H54 (cell line): Measurements from ENCODE around the gene IL16.

ENCODE experiments used
- DNase-seq: peaks from one replicate; pipeline ENCODE4 v3.0.0; 2011; ENCODE audit warnings: low spot score, mixed read lengths; ENCODE audit not compliant: insufficient read length
- FAIRE-seq: peaks from 3 replicates; lab custom pipeline; 2011; peaks lifted over from hg19 to GRCh38; lab: Jason Lieb, UNC
- POLR2A ChIP-seq: IDR thresholded peaks from 2 replicates; pipeline ENCODE4 v1.6.1; 2011; ENCODE audit warnings: low read depth, mild to moderate bottlenecking, low read length

Gene IL16

DNA sequence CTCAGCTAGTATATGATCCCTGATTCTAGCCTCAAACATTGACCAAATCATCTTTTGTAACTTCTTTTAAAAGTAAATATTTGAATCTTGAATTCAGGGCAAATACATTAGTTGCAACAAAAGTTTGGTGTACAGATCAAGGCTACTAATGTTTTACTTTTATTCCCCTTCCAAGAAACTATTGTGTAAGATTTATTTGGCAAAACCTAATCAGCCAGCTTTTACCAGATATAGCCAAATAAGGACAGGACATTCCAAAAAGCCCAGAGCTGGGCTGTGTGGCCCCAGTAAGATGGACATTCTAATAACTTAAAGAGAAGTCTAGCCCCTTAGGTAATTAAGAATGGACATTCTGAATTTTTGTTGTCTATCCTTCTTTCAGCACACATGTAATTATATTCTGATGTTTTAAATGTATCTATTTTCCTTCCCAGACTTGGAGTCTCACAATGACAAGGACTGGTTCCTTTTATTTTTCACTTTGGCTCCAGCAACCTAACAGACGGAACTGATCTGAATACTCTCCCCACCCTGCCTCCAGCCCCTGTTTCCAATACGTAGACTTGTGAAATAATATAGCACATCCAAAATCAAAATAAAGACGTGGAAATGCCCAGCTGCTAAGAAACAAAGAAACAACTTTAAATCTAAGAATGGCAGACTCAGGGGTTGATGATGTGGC, 79.2 kb downstream of the IL16 start:
- DNase-seq = no peak

DNA sequence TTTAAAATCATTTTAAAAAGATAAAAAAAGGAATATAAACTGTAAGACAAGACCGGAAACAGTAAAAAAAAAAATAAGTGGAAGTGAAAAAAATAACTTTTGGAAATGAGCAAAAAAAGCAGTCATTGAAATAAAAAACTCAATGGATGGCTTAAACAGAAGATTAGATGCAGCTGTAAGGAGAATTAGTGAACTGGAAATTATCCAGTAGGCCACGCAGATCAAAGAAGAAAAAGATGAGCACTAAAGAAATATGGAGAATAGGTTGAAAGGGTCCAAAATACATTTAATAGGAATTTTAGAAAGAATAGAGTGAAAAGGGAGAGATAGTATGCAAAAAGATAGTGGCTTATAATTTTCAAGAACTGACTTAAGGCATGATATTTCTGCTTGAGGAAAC, 80.3 kb downstream of the IL16 start:
- DNase-seq (no peak), FAIRE-seq (no peak)
- no peak for TF ChIP-seq POLR2A

More for the DNA sequence above, 79.2 kb downstream of the IL16 start:
- no peak for TF ChIP-seq POLR2A
- no peak for FAIRE-seq

GRCh38 chr15:81277851-81278250, 81.2 kb downstream of the IL16 start:
- no peak for TF ChIP-seq POLR2A
- no peak for FAIRE-seq

GRCh38 chr15:81278306-81279029, 81.8 kb downstream of the IL16 start:
- TF ChIP-seq POLR2A = no peak
- FAIRE-seq (no peak), DNase-seq (no peak)

More at GRCh38 chr15:81277851-81278250, 81.2 kb downstream of the IL16 start:
- no peak for DNase-seq

DNA sequence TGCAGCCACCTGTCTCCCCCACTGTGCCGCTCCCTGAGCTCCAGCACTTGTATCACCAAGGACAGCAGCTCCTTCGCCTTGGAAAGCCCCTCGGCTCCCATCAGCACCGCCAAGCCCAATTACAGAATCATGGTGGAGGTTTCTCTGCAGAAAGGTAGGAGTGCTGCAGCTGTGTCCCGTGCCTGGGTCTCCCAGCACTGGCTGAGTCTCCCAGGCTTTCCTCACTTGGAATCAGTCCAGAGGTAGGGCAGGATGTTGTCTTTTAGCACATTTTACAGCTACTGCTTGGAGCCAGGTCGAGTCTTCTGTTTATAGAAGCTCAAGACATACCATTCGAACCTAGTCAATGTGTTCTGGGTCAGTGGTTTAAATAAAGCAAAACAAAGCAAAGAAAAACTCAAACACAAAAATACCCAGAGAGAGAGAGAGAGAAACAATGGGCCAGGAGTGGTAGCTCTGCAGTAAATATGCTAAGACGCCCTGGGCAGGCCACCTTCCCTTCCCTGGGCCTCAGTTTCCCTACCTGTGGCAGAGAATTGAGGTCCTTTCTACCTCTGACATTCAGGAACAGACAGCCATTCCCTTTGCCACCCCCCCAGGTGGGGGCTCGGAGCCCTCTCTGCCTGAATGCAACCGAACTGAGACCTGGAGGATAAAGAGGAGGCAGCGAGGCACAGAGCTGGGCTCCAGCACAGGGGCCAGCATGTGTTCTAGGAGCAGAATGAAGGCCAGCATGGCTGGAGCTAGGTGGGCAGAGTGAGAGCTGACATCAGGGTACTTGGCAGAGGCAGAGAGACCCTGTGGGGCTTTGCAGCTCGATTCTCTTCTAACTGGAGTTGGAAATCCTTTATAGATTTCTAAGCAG, 83.2 kb downstream of the IL16 start:
- no peak for FAIRE-seq
- TF ChIP-seq POLR2A = no peak
- no peak for DNase-seq

- DNase-seq = no peak
- no peak for FAIRE-seq
- TF ChIP-seq POLR2A = no peak
These were observed 84.2 kb downstream of the IL16 start for GRCh38 chr15:81280696-81281455.

DNA sequence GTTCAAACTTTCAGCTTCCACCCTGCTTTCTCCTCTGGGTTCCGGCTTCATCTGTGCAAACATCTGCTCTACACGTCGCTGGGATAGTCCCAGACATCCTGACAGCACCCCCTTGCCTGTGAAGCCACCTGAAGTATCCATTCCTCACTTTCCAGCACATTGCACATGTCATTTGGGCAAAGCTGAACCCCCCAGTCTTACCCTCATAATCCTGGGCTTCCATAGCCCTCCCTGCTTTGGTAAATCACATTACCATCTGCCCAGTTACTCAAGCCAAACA, 84.7 kb downstream of the IL16 start:
- no peak for TF ChIP-seq POLR2A
- no peak for FAIRE-seq
- no peak for DNase-seq

DNA sequence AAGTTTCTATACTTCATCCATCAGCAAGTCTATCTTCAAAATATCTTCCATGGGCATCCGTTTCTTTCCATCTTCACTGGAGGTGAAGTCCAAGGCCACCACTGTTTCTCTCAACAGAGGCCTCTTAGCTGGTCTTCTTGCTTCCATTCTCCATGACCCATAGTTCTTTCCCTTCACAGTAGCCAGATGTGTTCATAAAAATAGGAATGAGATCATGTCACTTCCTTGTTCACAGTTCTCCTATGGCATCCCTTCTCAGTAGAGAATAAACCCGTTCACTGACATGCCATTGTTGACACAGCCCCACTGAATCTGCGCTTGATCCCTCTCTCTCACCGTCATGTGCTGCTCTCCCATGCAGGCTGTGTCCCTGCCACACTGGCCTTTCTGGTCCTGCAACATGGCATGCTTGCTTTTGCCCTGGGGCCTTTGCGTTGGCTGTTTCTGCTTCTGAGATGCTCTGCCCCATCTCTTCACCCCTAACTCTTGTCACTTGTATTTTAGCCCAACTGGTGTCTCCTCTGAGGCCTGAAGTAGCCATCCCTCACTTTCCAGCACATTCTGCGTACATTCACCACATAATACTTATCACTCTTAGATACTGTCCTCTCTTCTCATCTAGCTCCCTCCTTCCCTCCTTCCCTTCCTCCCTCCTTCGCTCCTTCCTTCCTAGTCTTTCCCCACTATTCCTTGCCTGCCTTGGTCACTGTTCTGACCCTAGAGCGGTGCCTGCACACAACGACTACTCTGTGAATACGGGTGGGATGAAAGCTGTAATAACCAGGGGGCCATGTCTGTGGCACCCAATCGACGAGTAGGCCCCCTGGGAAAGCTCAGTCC, 85.3 kb downstream of the IL16 start:
- DNase-seq = no peak
- no peak for TF ChIP-seq POLR2A
- no peak for FAIRE-seq

- DNase-seq (no peak), FAIRE-seq (no peak)
- no peak for TF ChIP-seq POLR2A
These were observed 85.9 kb downstream of the IL16 start for GRCh38 chr15:81282606-81282895.

DNA sequence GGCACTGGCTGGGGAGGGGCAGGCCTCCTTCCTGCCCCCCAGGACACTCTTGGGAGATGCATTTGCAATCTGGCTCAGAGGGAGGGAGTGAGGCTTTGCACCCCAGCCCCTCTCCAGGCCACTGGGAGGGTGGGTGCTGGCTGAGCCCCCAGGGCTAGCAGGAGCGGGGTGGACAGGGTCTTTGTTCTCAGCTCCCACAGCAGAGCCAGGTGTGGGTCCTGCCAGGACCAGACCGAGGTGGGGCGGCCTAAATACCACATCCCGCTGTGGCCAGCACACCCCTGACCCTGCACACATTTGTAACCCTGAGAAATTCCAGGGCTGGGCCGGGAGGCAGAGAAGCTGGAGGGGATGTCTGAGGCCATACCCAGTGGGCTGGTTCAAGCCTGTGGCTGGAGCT, 86.2 kb downstream of the IL16 start:
- FAIRE-seq (no peak), DNase-seq (no peak)
- TF ChIP-seq POLR2A = no peak

- FAIRE-seq = no peak
- DNase-seq = no peak
- TF ChIP-seq POLR2A = no peak
These were observed 87.8 kb downstream of the IL16 start for GRCh38 chr15:81284256-81285031.

DNA sequence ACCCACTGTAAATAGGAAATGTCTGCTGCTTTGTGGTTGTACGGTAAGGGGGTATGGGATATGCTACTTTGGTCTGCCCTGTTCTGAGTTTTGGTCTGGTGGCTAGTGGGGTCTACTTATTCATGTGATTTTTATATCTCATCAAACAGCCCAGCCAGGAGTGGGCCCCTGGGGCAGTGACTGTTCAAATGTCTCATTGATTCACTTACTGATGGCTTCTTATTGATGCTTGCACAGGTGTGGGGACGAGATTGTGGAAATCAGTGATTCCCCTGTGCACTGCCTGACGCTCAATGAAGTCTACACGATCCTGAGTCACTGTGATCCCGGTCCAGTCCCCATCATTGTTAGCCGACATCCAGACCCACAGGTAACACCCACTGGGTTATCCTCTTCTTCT, 88.8 kb downstream of the IL16 start:
- FAIRE-seq (no peak), DNase-seq (no peak)
- TF ChIP-seq POLR2A = no peak
